HuH-7.5 (cell line): Measurements from ENCODE around the gene SOCS1.
A peak's percentile ranks its signal among the peaks of the same experiment; 100 is the strongest.
"Not testable (repeated sequence)": the region's sequence is repeated elsewhere in the genome, so short reads cannot be mapped to it uniquely, and the experiment has no call there.

Source experiments
- DNase-seq: peaks from one replicate; pipeline ENCODE4 v3.0.0; 2011; ENCODE audit warnings: low spot score

Gene SOCS1

GRCh38 chr16:11255737-11256660 is at the start of gene SOCS1:
Gene SOCS1, minus strand, starts transcription at chr16:11256204. Its CDS starts 726 bp downstream, at chr16:11255478.
- DNase-seq: peak; percentile 89

DNA sequence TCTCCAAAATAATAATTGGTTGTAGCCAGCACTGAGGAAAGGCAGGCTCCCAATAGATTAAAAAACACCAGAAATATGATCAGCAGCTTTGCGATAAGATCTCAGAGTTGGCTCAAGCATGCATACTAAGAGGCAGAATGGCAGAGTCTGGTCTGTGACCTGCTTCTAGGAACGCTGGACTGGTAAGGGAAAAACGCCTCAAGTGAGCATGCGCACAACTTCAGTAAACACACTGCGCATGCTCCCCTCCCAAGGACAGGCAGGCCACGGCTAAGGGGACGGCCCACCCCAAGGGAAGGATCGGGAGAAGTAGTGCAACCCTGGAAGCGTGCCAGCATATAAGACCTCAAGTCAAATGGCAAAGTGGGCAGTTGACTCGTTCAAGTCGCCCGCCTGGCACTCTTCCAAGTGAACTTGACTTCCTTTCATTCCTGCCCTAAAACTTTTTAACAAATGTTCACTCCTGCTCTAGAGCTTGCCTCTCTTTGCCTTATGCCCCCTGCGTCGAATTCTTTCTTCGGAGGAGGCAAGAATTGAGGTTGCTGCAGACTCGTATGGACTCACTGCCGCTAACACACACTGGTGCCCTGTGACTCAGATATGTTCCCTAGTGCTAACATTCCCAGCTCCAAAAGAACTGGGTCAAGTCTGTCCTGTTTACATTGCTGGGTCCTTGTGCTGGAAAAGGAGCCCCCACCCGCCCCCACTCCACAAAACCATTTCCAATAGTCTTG is 47.6 kb upstream of the SOCS1 start:
- no peak for DNase-seq

- DNase-seq: no peak
Measured at GRCh38 chr16:11302977-11303376, 47.0 kb upstream of the SOCS1 start.

- no peak for DNase-seq
Measured at GRCh38 chr16:11301645-11302501, 45.9 kb upstream of the SOCS1 start.

DNA sequence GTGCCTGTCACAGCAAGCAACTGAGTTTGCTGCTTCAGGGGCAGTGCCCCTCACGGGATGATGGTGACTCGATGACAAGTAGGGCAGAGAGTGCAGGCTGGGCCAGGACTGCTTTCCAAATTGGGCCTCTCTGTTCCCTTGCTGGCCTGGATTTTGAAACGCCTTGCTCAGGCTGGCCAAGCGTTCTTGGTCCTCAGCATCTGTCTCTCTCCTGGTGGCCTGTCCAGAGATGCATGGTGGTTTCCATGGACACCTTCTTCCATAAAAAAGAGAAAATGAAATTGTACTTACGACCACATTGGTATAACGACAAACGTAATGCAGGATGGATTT is 44.5 kb upstream of the SOCS1 start:
- DNase-seq: no peak

DNA sequence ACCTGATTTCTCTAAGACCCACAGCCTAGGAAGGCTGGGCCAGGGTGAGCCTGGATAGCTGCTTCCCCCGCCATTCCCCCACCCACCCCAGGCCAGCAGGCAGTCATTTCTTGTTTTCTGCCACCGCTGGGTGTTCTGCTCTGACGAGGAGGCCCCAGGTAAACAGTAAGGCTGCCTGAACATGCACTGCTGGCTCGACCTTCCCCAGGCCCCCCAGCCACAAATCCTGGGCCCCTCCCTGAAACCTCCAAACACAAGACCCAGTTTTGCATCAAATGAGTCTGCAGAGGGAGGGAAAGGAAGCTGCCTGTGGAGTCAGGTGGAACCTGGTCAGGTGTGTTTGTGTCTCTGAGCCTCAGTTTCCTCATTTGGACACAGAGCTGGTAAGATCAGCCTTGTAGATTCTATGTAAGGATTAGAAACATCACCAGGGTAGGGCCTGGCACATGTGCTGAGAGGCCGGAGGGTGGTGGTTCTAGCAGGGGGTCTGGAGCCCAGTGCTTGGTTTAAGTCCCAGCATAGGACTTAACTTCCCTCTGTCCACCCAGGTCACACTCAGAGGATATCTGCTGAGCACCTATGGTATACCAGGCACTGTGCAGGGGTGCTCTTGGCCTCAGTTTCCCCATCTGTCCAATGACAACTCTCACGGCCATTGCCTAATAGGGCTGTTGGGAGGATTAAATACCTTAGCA is 44.0 kb upstream of the SOCS1 start:
- DNase-seq: no peak

DNA sequence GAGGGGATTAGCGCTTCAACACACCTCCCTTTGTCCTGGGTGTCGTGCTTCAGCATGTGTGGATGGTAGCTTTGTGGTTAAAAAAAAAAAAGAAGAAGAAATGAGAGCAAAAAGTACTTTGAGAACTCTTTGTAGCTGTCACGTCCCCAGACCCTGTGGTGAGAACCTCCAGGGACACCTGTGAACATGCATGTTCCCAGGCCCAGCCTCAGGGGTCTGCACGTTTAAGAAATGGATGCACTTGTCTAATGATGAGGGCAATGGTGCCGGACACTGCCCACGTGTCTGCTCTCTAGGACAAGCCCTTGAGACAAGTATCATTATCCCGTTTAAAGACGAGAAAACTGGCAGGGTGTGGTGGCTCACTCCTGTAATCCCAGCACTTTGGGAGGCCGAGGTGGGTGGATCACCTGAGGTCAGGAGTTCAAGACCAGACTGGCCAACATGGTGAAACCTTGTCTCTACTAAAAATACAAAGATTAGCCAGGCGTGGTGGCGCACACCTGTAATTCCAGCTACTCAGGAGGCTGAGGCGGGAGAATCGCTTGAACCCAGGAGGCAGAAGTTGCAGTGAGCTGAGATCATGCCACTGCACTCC is 43.0 kb upstream of the SOCS1 start:
- DNase-seq: not testable (repeated sequence)

- DNase-seq: no peak
Measured at GRCh38 chr16:11298143-11298900, 42.3 kb upstream of the SOCS1 start.

GRCh38 chr16:11297492-11298142 is 41.6 kb upstream of the SOCS1 start:
- DNase-seq: no peak

- no peak for DNase-seq
Measured at GRCh38 chr16:11296706-11297491, 40.9 kb upstream of the SOCS1 start.

- DNase-seq: no peak
Measured at GRCh38 chr16:11296351-11296705, 40.3 kb upstream of the SOCS1 start.

DNA sequence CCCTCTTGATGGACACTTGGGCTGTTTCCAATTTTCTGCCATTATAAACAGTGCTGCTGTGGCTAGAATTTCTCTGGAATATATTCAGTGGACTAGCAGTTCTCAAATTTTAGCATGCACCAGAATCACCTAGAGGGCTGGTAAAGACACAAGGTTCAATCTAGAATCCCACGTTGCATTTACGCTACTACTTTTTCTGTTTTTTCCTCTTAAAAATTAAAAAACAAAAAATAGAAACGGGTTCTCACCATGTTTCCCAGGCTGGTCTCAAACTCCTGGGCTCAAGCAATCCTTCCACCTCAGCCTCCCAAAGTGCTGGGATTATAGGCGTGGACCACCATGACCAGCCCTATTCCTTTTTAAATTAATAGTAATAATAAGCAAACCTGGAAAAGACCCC is 39.7 kb upstream of the SOCS1 start:
- no peak for DNase-seq

DNA sequence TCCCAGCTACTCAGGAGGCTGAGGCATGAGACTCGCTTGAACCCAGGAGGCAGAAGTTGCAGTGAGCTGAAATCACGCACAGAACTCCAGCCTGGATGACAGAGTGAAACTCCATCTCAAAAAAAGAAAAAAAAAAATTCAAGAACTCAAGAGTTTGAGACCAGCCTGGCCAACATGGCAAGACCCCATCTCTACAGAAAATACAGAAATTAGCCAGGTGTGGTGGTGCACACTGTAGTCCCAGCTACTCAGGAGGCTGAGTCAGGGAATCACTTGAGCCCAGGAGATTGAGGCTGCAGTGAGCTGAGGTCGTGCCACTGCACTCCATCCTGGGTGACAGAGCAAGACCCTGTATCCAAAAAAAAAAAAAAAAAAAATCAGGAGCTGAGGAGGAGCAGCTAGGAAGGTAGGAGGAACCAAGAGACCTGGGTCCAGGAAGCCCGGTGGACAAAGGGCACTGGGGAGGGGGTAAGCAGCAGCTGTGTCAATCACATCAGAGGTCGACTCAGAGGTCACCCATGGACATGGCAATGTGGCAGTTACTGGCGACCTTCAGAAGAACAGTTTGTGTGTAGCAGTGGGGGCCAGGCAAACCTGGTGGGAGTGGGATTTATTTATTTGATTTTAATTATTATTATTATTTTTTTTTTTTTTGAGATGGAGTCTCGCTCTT is 36.2 kb upstream of the SOCS1 start:
- no peak for DNase-seq

DNA sequence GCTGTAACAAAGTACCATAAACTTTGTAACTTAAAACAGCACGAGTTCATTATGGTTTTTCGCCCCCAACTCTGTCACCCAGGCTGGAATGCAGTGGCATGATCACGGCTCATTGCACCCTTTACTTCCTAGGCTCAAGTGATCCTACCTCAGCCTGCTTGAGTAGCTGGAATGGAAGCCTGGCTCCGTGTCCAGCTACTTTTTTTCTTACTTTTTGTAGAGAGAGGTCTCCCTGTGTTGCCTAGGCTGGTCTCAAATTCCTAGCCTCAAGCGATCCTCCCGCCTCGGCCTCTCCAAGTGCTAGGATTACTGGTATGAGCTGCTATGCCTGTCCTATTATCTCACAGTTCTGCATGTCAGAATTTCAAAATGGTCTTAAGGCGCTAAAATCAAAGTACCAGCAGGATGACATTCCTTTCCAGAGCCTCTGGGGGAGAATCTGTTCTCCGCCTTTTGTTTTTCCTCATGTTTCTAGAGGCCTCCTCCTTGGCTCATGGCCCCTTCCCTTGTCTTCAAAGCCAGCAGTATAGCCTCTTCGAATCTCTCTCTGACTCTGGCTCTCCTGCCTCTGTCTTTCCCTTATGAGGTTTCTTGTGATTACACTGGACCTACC is 35.2 kb upstream of the SOCS1 start:
- DNase-seq: no peak

DNA sequence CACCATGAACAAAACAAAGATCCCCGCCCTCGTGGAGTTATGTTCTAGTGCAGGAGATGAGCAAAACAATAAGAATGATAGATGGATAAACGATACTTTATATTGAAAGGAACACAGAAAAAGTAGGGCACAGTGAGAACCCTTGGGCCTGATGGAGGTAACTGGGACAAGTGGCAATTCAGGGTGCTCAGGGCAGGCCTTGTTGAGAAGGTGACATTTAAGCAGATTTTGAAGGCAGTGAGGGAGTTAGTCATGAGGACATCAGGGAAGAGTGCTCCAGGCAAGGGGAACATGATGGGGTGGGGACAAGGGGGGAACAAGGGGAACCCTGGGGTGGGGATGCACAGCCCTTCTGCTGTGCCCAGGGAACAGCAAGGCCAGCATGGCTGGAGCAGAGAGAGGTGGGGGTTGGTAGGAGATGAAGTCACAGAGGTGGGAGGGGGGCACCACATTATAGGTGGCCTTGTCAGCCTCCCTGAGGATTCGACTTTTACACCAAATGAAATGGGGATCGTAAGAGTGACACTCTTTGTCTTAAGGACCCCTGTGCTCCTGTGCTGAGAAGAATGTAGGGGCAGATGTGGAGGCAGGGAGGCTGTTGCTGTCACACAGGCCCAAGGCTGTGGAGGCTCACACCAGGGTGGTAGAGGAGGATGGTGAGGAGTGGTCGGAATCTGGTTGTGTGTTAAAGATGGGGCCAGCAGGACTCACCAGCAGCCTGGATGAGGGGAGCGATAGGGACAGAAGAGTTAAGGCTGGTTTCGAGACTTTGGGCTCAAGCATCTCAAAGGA is 34.3 kb upstream of the SOCS1 start:
- DNase-seq: no peak

DNA sequence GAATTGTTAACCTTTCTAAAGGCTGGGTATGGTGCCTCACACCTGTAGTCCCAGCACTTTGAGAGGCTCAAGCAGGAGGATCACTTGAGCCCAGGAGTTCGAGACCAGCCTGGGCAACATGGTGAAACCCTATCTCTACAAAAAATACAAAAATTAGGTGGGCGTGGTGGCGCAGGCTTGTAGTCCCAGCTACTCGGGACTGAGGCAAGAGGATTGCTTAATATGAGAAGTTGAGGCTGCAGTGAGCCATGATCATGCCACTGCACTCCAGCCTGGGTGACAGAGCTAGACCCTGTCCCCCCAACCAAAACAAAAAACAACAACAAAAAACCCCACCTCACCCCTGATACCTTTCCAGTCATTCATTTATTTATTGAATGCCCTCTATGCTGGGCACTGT is 33.7 kb upstream of the SOCS1 start:
- DNase-seq: not testable (repeated sequence)

GRCh38 chr16:11289202-11289601 is 33.2 kb upstream of the SOCS1 start:
- DNase-seq: no peak

DNA sequence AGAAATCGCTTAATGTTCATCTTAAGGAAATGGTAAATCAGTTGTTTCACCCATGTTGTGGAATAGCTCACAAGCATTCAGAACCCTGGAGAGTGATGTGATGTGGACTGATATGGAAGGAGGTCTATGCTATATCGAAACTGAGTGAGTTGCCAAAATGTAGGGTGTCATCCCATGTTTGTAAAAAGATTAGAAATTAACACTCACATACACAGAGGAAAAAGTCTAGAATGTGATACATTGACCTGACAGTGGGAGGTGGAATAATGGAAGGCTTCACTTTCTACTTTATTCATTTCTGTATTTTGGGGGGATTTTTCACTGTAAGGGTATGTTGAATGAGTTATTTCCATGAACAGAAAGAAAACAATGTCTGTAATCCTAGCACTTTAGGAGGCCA is 29.8 kb upstream of the SOCS1 start:
- no peak for DNase-seq
